HG03571 (cell line): ENCODE results near the gene PCDHB2.
"Not testable (repeated sequence)": the region's sequence is repeated elsewhere in the genome, so short reads cannot be mapped to it uniquely, and the experiment has no call there.

Source experiments
- ATAC-seq: cut with Tn5 transposase; IDR thresholded peaks from one replicate; pipeline ENCODE4 v1.9.1; 2021; ENCODE audit not compliant: unreplicated experiment

PCDHB2 gene

GRCh38 chr5:141094481-141095262, at the start of gene PCDHB2:
PCDHB2 (plus strand) TSS chr5:141094615; CDS start chr5:141094791, 176 bp downstream.
- ATAC-seq = no peak

- ATAC-seq = no peak
These were observed 43.5 kb upstream of the PCDHB2 start, which contains the start of gene PCDHB1 for GRCh38 chr5:141050622-141051520. PCDHB1 (plus strand) TSS chr5:141051374; CDS start chr5:141051471, 97 bp downstream.

DNA sequence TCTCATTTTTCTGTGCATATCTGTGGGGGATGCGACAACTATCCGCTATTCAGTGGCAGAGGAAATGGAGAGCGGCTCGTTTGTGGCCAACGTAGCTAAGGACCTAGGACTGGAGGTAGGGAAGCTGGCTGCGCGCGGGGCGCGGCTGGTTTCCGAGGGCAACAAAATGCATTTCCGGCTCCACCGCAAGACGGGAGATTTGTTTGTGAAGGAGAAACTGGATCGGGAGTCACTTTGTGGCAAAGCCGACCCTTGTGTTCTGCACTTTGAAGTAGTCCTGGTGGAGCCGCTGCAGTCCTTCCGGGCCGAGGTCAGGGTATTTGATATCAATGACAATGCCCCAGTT, 42.9 kb upstream of the PCDHB2 start:
- ATAC-seq = no peak

DNA sequence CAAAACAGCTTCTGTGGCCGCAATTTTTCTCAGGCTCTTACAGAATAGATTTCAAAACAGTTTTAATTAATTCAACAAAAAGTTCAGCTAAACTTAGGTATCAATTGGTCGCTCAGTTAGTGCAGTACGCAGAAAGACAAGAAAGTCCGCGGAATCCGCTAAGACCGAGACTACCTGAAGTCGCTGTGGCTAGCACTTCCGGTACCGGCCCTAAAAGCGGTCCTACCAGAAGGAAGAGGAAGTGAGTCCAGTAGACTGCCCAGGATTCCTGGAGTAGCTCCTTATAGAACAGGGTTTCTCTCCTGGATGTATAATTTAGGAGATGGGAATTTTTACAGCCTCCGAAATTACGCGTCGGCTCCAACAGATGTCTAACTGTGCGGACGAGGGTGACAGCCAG, 16.6 kb upstream of the PCDHB2 start:
- ATAC-seq = no peak

DNA sequence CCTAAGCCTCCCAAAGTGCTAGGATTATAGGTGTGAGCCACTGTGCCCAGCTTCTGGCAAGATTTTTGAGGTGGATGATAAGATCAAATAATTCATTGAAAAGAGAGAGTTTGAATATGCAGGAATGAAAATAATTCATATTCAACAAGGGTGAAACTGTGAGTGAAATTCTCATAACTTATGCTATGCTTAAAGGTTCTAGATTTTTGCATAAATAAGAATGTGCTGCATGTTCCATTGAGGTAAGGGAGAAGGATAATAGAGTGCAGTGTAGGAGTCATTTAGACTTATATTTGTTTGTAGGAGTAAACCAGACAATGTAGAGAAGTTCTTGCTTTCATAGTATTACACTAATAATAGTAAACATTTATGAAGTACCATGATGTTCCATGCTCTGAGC, 12.2 kb upstream of the PCDHB2 start:
- no peak for ATAC-seq

GRCh38 chr5:141084487-141084989, 9.9 kb upstream of the PCDHB2 start:
- ATAC-seq = no peak

GRCh38 chr5:141095263-141095641, 837 bp downstream of the PCDHB2 start:
- no peak for ATAC-seq

- not testable (repeated sequence) for ATAC-seq
These were observed 1.8 kb downstream of the PCDHB2 start for GRCh38 chr5:141096181-141096580.

DNA sequence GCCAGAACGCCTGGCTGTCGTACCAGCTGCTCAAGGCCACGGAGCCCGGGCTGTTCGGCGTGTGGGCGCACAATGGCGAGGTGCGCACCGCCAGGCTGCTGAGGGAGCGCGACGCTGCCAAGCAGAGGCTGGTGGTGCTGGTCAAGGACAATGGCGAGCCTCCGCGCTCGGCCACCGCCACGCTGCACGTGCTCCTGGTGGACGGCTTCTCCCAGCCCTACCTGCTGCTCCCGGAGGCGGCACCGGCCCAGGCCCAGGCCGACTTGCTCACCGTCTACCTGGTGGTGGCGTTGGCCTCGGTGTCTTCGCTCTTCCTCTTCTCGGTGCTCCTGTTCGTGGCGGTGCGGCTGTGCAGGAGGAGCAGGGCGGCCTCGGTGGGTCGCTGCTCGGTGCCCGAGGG, 2.2 kb downstream of the PCDHB2 start:
- not testable (repeated sequence) for ATAC-seq

GRCh38 chr5:141100243-141100805, 5.9 kb downstream of the PCDHB2 start, which contains the start of gene PCDHB3:
PCDHB3 (plus strand) TSS chr5:141100473; CDS start chr5:141100650, 177 bp downstream.
- no peak for ATAC-seq

GRCh38 chr5:141101059-141101458, 6.6 kb downstream of the PCDHB2 start:
- no peak for ATAC-seq

- ATAC-seq = not testable (repeated sequence)
These were observed 7.7 kb downstream of the PCDHB2 start for GRCh38 chr5:141102070-141102469.

DNA sequence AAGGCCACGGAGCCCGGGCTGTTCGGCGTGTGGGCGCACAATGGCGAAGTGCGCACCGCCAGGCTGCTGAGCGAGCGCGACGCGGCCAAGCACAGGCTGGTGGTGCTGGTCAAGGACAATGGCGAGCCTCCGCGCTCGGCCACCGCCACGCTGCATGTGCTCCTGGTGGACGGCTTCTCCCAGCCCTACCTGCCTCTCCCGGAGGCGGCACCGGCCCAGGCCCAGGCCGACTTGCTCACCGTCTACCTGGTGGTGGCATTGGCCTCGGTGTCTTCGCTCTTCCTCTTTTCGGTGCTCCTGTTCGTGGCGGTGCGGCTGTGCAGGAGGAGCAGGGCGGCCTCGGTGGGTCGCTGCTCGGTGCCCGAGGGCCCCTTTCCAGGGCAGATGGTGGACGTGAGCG, 8.1 kb downstream of the PCDHB2 start:
- not testable (repeated sequence) for ATAC-seq

- no peak for ATAC-seq
These were observed 10.9 kb downstream of the PCDHB2 start for GRCh38 chr5:141105350-141105749.

DNA sequence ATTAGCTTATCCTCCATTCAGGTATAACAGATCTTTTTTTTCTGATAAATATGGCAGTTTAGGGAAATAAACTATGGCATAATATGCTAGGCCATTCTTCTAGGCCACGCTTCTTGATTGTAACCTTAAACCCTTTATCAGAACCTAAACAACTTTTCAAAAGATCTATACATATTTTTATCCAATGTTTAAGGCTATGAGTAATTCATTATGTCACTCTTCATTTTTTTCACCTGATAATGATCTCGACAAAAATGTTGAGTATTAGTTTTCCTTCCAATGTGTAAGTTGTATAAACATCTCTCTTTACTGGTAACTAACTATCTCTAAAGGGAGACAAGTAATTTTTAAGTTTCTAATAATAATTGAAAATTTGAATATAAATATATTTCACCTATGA, 24.8 kb downstream of the PCDHB2 start:
- ATAC-seq = no peak

DNA sequence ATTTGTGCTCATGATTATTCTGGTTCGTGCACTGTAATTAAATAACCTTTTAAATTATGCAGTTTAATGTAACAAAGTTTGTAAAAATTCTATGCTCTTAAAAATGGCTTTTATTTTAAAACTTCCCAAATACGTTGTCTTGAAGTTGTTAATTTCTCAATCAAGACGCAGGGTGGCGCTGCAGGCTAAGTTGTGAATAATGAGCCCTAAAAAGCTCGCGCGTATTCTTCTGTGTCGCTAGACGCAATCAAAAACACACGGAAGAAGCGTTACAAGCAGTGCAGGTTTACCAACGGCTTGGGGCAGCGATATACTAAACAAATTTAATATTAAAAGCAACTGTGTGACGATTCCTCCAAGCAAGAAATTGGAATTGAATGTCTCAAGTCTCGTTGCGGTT, 27.1 kb downstream of the PCDHB2 start, which contains the start of gene PCDHB4:
PCDHB4 (plus strand) TSS at position 256 of the 400 bp plus-strand sequence. CDS start 181 bp downstream, outside the sequence.
- ATAC-seq = no peak

DNA sequence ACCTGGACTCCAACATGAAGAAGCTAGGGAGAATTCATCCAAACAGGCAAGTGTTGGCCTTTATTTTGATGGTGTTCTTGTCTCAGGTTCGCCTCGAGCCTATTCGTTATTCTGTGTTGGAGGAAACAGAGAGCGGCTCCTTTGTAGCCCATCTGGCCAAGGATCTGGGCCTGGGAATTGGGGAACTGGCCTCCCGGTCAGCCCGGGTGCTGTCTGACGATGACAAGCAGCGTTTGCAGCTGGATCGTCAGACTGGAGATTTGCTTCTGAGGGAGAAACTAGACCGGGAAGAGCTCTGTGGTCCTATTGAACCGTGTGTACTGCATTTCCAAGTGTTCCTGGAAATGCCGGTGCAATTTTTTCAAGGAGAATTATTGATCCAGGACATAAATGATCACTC, 27.6 kb downstream of the PCDHB2 start:
- ATAC-seq = no peak

DNA sequence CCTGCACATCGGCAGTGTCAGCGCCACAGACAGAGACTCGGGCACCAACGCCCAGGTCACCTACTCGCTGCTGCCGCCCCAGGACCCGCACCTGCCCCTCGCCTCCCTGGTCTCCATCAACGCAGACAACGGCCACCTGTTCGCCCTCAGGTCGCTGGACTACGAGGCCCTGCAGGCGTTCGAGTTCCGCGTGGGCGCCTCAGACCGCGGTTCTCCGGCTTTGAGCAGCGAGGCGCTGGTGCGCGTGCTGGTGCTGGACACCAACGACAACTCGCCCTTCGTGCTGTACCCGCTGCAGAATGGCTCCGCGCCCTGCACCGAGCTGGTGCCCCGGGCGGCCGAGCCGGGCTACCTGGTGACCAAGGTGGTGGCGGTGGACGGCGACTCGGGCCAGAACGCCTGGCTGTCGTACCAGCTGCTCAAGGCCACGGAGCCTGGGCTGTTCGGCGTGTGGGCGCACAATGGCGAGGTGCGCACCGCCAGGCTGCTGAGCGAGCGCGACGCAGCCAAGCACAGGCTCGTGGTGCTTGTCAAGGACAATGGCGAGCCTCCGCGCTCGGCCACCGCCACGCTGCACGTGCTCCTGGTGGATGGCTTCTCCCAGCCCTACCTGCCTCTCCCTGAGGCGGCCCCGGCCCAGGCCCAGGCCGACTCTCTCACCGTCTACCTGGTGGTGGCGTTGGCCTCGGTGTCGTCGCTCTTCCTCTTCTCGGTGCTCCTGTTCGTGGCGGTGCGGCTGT, 29.2 kb downstream of the PCDHB2 start:
- ATAC-seq = not testable (repeated sequence)

DNA sequence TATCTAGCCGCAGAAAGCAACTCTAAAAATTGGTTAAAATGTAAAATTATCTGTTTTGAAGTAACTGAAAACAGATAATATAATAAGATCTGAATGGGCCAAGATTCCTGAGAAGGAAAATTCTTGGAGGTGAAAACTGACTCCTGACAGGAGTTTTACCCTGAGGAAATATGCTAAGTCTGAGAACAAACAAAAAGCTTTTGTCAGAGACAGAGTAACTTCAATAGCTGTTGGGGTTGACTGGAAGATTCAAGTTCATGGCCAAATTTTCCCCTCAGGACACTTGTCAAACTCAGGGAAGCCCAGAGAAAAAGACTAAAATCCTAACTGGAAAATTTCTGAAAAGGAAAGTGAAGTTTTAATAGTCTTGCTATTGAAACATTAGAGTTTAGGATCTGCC, 32.9 kb downstream of the PCDHB2 start:
- ATAC-seq = no peak

DNA sequence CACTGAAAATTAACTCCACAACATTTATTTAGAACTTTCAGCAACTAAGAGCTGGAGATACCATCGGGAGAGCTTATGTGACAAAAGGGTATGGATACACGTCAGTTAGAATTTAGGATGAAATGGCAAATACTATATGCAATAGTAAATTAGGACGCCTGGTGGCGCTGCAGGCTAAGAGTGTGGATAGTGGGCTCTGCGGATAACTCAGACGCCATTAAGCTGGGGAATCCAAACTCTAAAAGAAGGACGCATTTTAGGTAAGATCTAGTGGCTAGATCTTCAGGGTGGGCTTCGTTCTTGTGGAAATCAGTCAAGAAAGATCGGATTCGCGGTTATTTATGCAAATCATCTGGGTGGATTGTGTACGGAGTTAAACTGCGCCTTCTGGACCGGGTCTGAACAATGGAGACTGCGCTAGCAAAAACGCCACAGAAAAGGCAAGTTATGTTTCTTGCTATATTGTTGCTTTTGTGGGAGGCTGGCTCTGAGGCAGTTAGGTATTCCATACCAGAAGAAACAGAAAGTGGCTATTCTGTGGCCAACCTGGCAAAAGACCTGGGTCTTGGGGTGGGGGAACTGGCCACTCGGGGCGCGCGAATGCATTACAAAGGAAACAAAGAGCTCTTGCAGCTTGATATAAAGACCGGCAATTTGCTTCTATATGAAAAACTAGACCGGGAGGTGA, 40.8 kb downstream of the PCDHB2 start, which contains the start of gene PCDHB5:
PCDHB5 (plus strand) TSS at position 177 of the 688 bp plus-strand sequence; CDS start at position 406, 229 bp downstream.
- no peak for ATAC-seq
